B cell (primary cell): ENCODE measurements around the gene TMEM9. TPM values are rescaled to one million over a fixed set of nuclear protein-coding genes. Genes with fewer than 3 reads are reported as not detected.
"Not testable (repeated sequence)": the region's sequence is repeated elsewhere in the genome, so short reads cannot be mapped to it uniquely, and the experiment has no call there.

Experiments
- ATAC-seq: fragments of 200-7000 bp; cut with Tn5 transposase; one replicate; pipeline ENCODE4 v1.10.0; 2021; ENCODE audit warnings: low read depth, mild to moderate bottlenecking, moderate number of reproducible peaks, moderate library complexity
- CTCF ChIA-PET: fragments of 350-600 bp; sonication (Branson Sonifier 250); formaldehyde crosslinking; loops from one replicate; lab custom pipeline; 2021; ENCODE audit warnings: antibody characterized with exemption, inconsistent platforms; lab: Charles Lee
- POLR2A ChIA-PET: fragments of 350-600 bp; sonication (Branson Sonifier 250); formaldehyde crosslinking; loops from one replicate; lab custom pipeline; 2021; ENCODE audit warnings: antibody characterized with exemption; lab: Charles Lee
- DNase-seq: peaks from one replicate; pipeline ENCODE4 v3.0.0; 2013
- H2AFZ ChIP-seq: 2 replicates; pipeline ENCODE4 v1.6.1; 2012; ENCODE audit warnings: mild to moderate bottlenecking, low read depth, low read length; ENCODE audit not compliant: insufficient read depth, poor library complexity, severe bottlenecking
- H3K27ac ChIP-seq, 2 donors: 1 replicate in 1 of 2; 2 replicates in 1 of 2; pipeline ENCODE4 v1.5.1; 2012 to 2013; ENCODE audit warnings: low read length in 2 of 2, mild to moderate bottlenecking in 2 of 2, moderate library complexity in 1 of 2
- H3K27me3 ChIP-seq, 4 experiments: fragments of 200-600 bp in 1 of 4; sonication (generic) in 1 of 4; replicated peaks in 1 of 4; 1 replicate in 2 of 4; 2 replicates in 2 of 4; pipeline versions ENCODE4 v1.6.1 to v1.7.0; 2013 to 2016; ENCODE audit warnings: low read length in 3 of 4, mild to moderate bottlenecking in 2 of 4, mixed read lengths in 1 of 4, moderate library complexity in 1 of 4; ENCODE audit not compliant: insufficient read depth in 4 of 4, control insufficient read depth in 3 of 4; ENCODE audit errors: control extremely low read depth in 1 of 4
- H3K36me3 ChIP-seq, 2 experiments: replicated peaks in 1 of 2; 1 replicate in 1 of 2; 2 replicates in 1 of 2; pipeline versions ENCODE4 v1.6.1 to v1.7.1; 2013; ENCODE audit warnings: low read length in 1 of 2; ENCODE audit not compliant: insufficient read depth in 2 of 2, control insufficient read depth in 1 of 2; ENCODE audit errors: control extremely low read depth in 1 of 2, extremely low read depth in 1 of 2
- H3K4me1 ChIP-seq, 2 donors: fragments of 200-600 bp in 1 of 2; sonication (generic) in 1 of 2; 1 replicate in 1 of 2; 2 replicates in 1 of 2; pipeline versions ENCODE4 v1.5.1 to v1.6.1; 2013 to 2017; ENCODE audit warnings: low read length in 2 of 2; ENCODE audit not compliant: control insufficient read depth in 2 of 2, insufficient read depth in 2 of 2
- H3K4me2 ChIP-seq: replicated peaks from 2 replicates; pipeline ENCODE3; 2012; ENCODE audit warnings: mild to moderate bottlenecking, low read depth, low read length; ENCODE audit not compliant: poor library complexity, severe bottlenecking
- H3K4me3 ChIP-seq, 5 experiments: fragments of 200-600 bp in 1 of 5; sonication (generic) in 1 of 5; 1 replicate in 3 of 5; 2 replicates in 2 of 5; pipeline versions ENCODE4 v1.5.1 to v1.7.0; 2011 to 2016; ENCODE audit warnings: low read length in 4 of 5, mild to moderate bottlenecking in 4 of 5, low read depth in 2 of 5, control low read depth in 1 of 5, moderate library complexity in 1 of 5; ENCODE audit not compliant: insufficient read depth in 1 of 5; ENCODE audit errors: control extremely low read depth in 1 of 5, extremely low read depth in 1 of 5
- H3K79me2 ChIP-seq: fragments of 200-600 bp; sonication (generic); one replicate; pipeline ENCODE4 v1.6.0; 2016; ENCODE audit warnings: low read length; ENCODE audit not compliant: control insufficient read depth, insufficient read depth
- H3K9ac ChIP-seq: fragments of 200-600 bp; sonication (generic); 2 replicates; pipeline ENCODE4 v1.6.1; 2017; ENCODE audit warnings: mild to moderate bottlenecking, low read length, moderate library complexity
- H3K9me3 ChIP-seq, 3 donors: one replicate each; pipeline versions ENCODE4 v1.6.1 to v1.7.1; 2013; ENCODE audit warnings: low read length in 2 of 3; ENCODE audit not compliant: control insufficient read depth in 2 of 3, insufficient read depth in 1 of 3; ENCODE audit errors: control extremely low read depth in 1 of 3
- H4K20me1 ChIP-seq: 2 replicates; pipeline ENCODE4 v1.6.0; 2012; ENCODE audit warnings: mild to moderate bottlenecking, low read length; ENCODE audit not compliant: insufficient read depth, control insufficient read depth, poor library complexity, severe bottlenecking
- H3K27ac Mint-ChIP-seq: one replicate; pipeline ENCODE4 v1.8.0; 2021; ENCODE audit warnings: mixed read lengths
- H3K27me3 Mint-ChIP-seq: one replicate; pipeline ENCODE4 v1.8.0; 2021; ENCODE audit warnings: mixed read lengths
- H3K4me1 Mint-ChIP-seq: one replicate; pipeline ENCODE4 v1.8.0; 2021; ENCODE audit warnings: mixed read lengths
- H3K4me3 Mint-ChIP-seq: one replicate; pipeline ENCODE4 v1.8.0; 2021; ENCODE audit warnings: mixed read lengths
- H3K9me3 Mint-ChIP-seq: one replicate; pipeline ENCODE4 v1.8.0; 2022; ENCODE audit warnings: mixed read lengths; ENCODE audit not compliant: insufficient read depth
- EZH2 ChIP-seq: IDR thresholded peaks from 2 replicates; pipeline ENCODE4 v1.6.1; 2012; ENCODE audit warnings: borderline replicate concordance, low read depth, mild to moderate bottlenecking, moderate library complexity, low read length; ENCODE audit not compliant: insufficient read depth, poor library complexity, severe bottlenecking
- WGBS: methylation state at CpG from one replicate; pipeline ENCODE4 v1.1.5; 2013; ENCODE audit warnings: missing lambda C conversion rate; ENCODE audit not compliant: insufficient coverage; 5-methylcytosine and 5-hydroxymethylcytosine counted together
- intact Hi-C: fragments of 100-400 bp; cut with micrococcal nuclease; formaldehyde crosslinking; loops from one replicate; pipeline ENCODE4 v1.10.0; 2022
- polyA plus RNA-seq: library from polyadenylated mRNA; depleted of rRNA; stranded (reverse); fragments of >200 nt; gene quantifications from 2 replicates; pipeline ENCODE4 v1.2.3, GENCODE V29; 2012
- total RNA-seq, 2 donors: library from RNA; stranded (reverse); fragments of 120-200 nt in 1 of 2; gene quantifications; 1 replicate in 1 of 2; 2 replicates in 1 of 2; pipeline versions ENCODE4 v1.2.3 to v1.2.4, GENCODE V29; 2013 to 2022
- TF ChIP-seq, protein P1 (sequence below): fragments of 200-600 bp; IDR thresholded peaks from one replicate; pipeline ENCODE4 v1.8.0; 2022; ENCODE audit warnings: antibody characterized with exemption, mild to moderate bottlenecking

TMEM9 gene
- total and polyA plus RNA-seq, 2 donors (not counting 1 experiment from before 2014, with no cell fraction given) = 23.6 to 29.2 TPM

DNA sequence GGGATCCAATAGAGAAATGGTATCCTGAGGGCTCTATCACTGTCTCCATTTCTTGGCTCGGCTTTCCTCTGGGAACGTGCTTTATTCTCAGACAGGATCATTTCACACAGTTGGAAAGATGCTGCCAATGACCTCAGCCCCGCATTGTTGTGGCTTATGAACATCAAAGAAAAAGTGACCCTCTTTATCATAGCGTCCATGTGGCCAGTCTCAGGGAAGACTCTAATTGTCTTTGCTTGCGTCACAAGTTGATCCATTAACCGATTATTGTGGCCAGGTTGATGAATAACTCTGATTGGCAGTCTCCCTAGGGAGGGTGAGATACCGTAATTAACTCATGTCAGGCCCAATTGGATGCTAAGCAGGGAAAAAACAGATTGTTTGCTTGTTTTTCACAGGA is 10.4 kb upstream of the TMEM9 start:
- ATAC-seq = no peak
- Histone ChIP-seq H3K4me2 (no peak overlapping the region), H2AFZ (no peak overlapping the region), H3K9me3 (no peaks in the 10 kb centered on the region), H4K20me1 (no peaks in the 10 kb centered on the region), H3K27me3 (no peaks in the 10 kb centered on the region), H3K79me2 (no peaks in the 10 kb centered on the region), H3K36me3 (no peaks in the 10 kb centered on the region), H3K9ac (no peak overlapping the region), H3K4me3 (no peak overlapping the region), H3K4me1 (no peaks in the 10 kb centered on the region), H3K27ac (no peak overlapping the region)
- WGBS = 92% methylated on average over 7 of the region's 7 CpGs
- Mint-ChIP-seq H3K27me3 (peaks cover 16% of the 10 kb centered on the region), H3K9me3 (no peaks in the 10 kb centered on the region), H3K4me3 (no peak overlapping the region), H3K4me1 (no peaks in the 10 kb centered on the region), H3K27ac (no peak overlapping the region)
- CTCF ChIA-PET = no interaction called here
- DNase-seq = no peak
- no peak for TF ChIP-seq EZH2
- TF ChIP-seq, protein P1, sequence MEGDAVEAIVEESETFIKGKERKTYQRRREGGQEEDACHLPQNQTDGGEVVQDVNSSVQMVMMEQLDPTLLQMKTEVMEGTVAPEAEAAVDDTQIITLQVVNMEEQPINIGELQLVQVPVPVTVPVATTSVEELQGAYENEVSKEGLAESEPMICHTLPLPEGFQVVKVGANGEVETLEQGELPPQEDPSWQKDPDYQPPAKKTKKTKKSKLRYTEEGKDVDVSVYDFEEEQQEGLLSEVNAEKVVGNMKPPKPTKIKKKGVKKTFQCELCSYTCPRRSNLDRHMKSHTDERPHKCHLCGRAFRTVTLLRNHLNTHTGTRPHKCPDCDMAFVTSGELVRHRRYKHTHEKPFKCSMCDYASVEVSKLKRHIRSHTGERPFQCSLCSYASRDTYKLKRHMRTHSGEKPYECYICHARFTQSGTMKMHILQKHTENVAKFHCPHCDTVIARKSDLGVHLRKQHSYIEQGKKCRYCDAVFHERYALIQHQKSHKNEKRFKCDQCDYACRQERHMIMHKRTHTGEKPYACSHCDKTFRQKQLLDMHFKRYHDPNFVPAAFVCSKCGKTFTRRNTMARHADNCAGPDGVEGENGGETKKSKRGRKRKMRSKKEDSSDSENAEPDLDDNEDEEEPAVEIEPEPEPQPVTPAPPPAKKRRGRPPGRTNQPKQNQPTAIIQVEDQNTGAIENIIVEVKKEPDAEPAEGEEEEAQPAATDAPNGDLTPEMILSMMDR = no peak
- POLR2A ChIA-PET = no interaction called here
- intact Hi-C loops = no loop called here

GRCh38 chr1:201163707-201164106 is 9.4 kb upstream of the TMEM9 start:
- ChIA-PET POLR2A (no interaction called here), CTCF (no interaction called here)
- Mint-ChIP-seq H3K4me3 (no peak overlapping the region), H3K27me3 (peaks cover 19% of the 10 kb centered on the region), H3K4me1 (no peaks in the 10 kb centered on the region), H3K9me3 (no peaks in the 10 kb centered on the region), H3K27ac (no peak overlapping the region)
- H3K4me3 ChIP-seq = no peak overlapping the region
- H3K36me3 ChIP-seq = no peaks in the 10 kb centered on the region
- no peak overlapping the region for H3K9ac ChIP-seq
- no peaks in the 10 kb centered on the region for H4K20me1 ChIP-seq
- no peaks in the 10 kb centered on the region for H3K79me2 ChIP-seq
- no peak for DNase-seq
- WGBS = no CpG with 5 or more reads among the region's 4 CpGs
- no peak overlapping the region for H3K4me2 ChIP-seq
- no peak overlapping the region for H2AFZ ChIP-seq
- no peaks in the 10 kb centered on the region for H3K27me3 ChIP-seq
- ATAC-seq = no peak
- TF ChIP-seq, protein P1 = no peak
- no peaks in the 10 kb centered on the region for H3K9me3 ChIP-seq
- intact Hi-C loops = no loop called here
- no peaks in the 10 kb centered on the region for H3K4me1 ChIP-seq
- no peak overlapping the region for H3K27ac ChIP-seq

DNA sequence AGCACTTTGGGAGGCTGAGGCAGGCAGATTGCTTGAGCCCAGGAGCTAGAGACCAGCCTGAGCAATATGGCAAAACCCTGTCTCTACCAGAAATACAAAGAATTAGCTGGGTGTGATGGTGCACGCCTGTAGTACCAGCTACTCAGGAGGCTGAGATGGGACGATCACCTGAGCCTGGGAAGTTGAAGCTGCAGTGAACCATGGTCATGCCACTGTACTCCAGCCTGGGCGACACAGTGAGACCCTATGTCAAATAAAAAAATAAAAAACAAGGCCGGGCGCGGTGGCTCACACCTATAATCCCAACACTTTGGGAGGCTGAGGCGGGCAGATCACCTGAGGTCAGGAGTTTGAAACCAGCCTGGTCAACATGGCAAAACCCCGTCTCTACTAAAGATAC is 8.8 kb upstream of the TMEM9 start:
- CTCF ChIA-PET = not testable (repeated sequence)

More for the DNA sequence above, 8.8 kb upstream of the TMEM9 start:
- H3K4me1 Mint-ChIP-seq, ATAC-seq, H4K20me1 ChIP-seq, H3K36me3 ChIP-seq, H3K27ac Mint-ChIP-seq, DNase-seq, H3K4me1 ChIP-seq, H3K4me3 ChIP-seq, intact Hi-C loops, H2AFZ ChIP-seq, H3K27ac ChIP-seq, H3K27me3 ChIP-seq, H3K4me3 Mint-ChIP-seq, H3K9ac ChIP-seq, H3K4me2 ChIP-seq, H3K79me2 ChIP-seq, H3K9me3 Mint-ChIP-seq, H3K9me3 ChIP-seq, POLR2A ChIA-PET: not testable (repeated sequence)
- 83% methylated on average over 4 of the region's 8 CpGs for WGBS
- H3K27me3 Mint-ChIP-seq = peaks cover 19% of the 10 kb centered on the region
